Cardiac muscle cell (in vitro differentiated cells and primary cell): ENCODE data around the gene INPP4A. TPM values are rescaled to one million over a fixed set of nuclear protein-coding genes. Genes with fewer than 3 reads are reported as not detected.

Experiments used
- DNase-seq, 2 donors: peaks; one replicate each; pipeline versions ENCODE4 v3.0.0 to v3.0.0-alpha.2; 2010 to 2017; ENCODE audit warnings: low read depth in 1 of 2, low spot score in 1 of 2
- H3K27ac ChIP-seq: fragments of 200-600 bp; sonication (generic); 2 replicates; pipeline ENCODE4 v1.5.1; 2016
- H3K27me3 ChIP-seq: fragments of 200-600 bp; sonication (generic); 2 replicates; pipeline ENCODE4 v1.6.0; 2016; ENCODE audit warnings: control low read depth
- H3K36me3 ChIP-seq: fragments of 200-600 bp; sonication (generic); 2 replicates; pipeline ENCODE4 v1.5.1; 2016; ENCODE audit warnings: control low read depth
- H3K4me1 ChIP-seq: fragments of 200-600 bp; sonication (generic); 2 replicates; pipeline ENCODE4 v1.8.1; 2017; ENCODE audit warnings: low read depth, mild to moderate bottlenecking, mixed run types
- H3K4me3 ChIP-seq: fragments of 200-600 bp; sonication (generic); 2 replicates; pipeline ENCODE4 v1.5.1; 2016; ENCODE audit warnings: mild to moderate bottlenecking
- H3K9me3 ChIP-seq: fragments of 200-600 bp; sonication (generic); 2 replicates; pipeline ENCODE4 v1.5.1; 2017; ENCODE audit warnings: low read depth, mild to moderate bottlenecking, control low read depth
- polyA plus RNA-seq: library from polyadenylated mRNA; unstranded; fragments of >200 nt; fragmentation: Nextera tagmentation; extraction: Ambion mirVana; gene quantifications from 2 replicates; pipeline ENCODE4 v1.2.1, GENCODE V29; 2016
- total RNA-seq: library from RNA; depleted of rRNA; stranded (reverse); fragments of >200 nt; gene quantifications from 2 replicates; pipeline ENCODE4 v1.2.3, GENCODE V29; 2016
- TF ChIP-seq, protein P1 (sequence below): IDR thresholded peaks from 2 replicates; pipeline ENCODE4 v1.5.1; 2012; ENCODE audit warnings: low read depth, mild to moderate bottlenecking, low read length

The INPP4A gene
- total and polyA plus RNA-seq, 2 experiments from 2014 or later: 11.6 to 25.0 TPM

DNA sequence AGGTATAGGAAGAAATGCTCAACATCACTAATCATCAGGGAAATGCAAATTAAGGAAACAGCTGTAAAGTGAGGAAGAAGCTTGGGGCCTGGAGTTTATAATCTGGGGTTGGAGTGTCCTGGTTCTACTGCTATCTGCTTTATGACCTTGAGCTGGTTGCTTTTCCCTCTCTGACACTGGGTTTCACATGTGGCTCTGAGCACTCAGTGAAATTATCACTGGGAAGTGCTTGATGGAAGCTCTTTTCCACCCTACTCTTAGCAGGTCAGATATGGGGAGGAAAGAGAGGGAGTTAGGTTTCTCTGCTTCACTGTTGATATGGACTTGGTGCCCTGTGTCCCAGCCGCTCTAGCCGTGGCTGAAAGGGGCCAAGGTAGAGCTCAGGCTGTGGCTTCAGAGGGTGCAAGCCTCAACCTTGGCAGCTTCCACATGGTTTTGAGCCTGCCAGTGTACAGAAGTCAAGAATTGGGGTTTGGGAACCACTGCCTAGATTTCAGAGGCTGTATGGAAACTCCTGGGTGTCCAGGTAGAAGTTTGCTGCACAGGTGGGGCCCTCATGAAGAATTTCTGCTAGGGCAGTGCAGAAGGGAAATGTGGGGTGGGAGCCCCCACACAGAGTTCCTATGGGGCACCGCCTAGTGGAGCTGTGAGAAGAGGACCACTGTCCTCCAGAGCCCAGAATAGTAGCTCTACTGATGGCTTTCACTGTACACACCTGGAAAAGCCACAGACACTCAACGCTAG, 52.3 kb downstream of the INPP4A start:
- no peaks in the 10 kb centered on the region for H3K36me3 ChIP-seq
- TF ChIP-seq, protein P1, sequence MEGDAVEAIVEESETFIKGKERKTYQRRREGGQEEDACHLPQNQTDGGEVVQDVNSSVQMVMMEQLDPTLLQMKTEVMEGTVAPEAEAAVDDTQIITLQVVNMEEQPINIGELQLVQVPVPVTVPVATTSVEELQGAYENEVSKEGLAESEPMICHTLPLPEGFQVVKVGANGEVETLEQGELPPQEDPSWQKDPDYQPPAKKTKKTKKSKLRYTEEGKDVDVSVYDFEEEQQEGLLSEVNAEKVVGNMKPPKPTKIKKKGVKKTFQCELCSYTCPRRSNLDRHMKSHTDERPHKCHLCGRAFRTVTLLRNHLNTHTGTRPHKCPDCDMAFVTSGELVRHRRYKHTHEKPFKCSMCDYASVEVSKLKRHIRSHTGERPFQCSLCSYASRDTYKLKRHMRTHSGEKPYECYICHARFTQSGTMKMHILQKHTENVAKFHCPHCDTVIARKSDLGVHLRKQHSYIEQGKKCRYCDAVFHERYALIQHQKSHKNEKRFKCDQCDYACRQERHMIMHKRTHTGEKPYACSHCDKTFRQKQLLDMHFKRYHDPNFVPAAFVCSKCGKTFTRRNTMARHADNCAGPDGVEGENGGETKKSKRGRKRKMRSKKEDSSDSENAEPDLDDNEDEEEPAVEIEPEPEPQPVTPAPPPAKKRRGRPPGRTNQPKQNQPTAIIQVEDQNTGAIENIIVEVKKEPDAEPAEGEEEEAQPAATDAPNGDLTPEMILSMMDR: no peak
- H3K27me3 ChIP-seq: no peaks in the 10 kb centered on the region
- H3K9me3 ChIP-seq: no peaks in the 10 kb centered on the region
- H3K27ac ChIP-seq: no peak overlapping the region
- H3K4me3 ChIP-seq: no peak overlapping the region
- no peak for DNase-seq
- no peaks in the 10 kb centered on the region for H3K4me1 ChIP-seq

DNA sequence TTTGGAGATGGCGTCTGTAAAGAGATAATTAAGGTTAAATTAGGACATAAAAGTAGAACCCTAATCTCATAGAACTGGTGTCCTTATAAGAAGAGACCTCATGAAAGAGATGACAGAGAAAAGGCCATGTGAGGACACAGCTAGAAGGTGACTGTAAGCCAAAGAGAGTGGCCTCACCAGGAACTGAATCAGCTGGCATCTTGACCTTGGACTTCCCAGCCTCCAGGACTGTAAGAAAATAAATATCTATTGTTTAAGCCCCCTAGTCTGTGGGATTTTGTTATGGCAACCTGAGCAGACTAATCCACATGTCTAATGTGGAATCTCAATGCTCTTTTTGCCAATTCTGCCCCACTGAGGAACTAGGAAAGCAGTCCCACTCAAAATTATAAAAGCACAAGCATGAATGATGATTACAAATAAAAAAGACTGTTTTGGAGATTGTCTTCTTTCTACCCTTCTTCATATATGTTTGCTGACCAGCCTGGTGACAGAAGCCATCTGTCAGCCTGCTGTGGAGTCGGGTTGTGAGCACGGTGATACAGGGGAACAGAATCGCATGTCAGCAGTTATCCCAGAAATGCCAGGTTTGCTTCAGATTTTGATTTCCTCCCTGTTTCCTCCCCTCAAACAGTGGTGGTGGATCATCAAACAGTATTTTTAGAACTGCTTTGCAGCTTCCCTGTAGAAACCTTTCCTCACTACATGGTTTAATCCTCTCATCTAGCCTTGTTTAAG, 54.2 kb downstream of the INPP4A start:
- DNase-seq: no peak
- Histone ChIP-seq H3K9me3 (no peaks in the 10 kb centered on the region), H3K4me1 (no peaks in the 10 kb centered on the region), H3K4me3 (no peak overlapping the region), H3K36me3 (no peaks in the 10 kb centered on the region), H3K27ac (no peak overlapping the region), H3K27me3 (no peaks in the 10 kb centered on the region)
- TF ChIP-seq, protein P1: no peak

DNA sequence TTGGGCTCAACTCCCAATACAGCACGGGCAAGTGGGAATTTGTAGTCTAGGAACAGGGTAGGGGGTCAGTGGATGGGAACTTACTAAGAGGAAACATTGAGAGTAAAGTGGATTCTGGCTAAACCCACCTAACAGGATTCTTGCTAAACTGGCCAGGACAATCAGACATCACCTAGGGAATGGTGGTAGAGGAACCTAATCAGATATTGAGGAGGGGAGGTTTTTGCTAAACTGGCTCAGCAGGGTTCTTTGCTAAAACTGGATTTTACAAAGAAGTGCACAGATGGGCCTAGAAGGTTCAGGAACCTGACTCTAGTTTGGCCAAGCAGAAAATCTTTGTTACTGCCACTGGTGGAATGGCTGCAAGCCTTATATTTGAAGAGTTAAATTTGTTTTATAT, 55.9 kb downstream of the INPP4A start:
- Histone ChIP-seq H3K9me3 (no peaks in the 10 kb centered on the region), H3K27me3 (no peaks in the 10 kb centered on the region), H3K27ac (no peak overlapping the region), H3K4me3 (no peak overlapping the region), H3K36me3 (no peaks in the 10 kb centered on the region), H3K4me1 (peaks cover 15% of the 10 kb centered on the region)
- DNase-seq: no peak
- TF ChIP-seq, protein P1: no peak

DNA sequence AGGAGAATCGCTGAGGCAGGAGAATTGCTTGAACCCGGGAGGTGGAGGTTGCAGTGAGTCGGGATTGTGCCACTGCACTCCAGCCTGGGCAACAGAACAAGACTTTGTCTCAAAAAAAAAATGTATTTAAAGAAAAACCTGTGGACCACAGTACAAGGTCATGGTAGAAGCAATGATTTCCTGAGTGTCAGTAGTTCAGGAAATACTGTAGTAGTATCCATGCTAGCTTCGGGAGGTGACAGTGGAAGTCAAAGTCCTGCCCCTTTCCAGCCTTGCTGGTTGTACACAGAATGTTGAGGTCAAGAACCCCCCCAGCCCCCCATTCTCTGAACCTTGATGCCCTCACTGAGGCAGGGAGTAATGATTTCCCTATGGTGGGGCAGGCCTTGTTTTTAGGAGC, 56.6 kb downstream of the INPP4A start:
- no peak overlapping the region for H3K27ac ChIP-seq

DNA sequence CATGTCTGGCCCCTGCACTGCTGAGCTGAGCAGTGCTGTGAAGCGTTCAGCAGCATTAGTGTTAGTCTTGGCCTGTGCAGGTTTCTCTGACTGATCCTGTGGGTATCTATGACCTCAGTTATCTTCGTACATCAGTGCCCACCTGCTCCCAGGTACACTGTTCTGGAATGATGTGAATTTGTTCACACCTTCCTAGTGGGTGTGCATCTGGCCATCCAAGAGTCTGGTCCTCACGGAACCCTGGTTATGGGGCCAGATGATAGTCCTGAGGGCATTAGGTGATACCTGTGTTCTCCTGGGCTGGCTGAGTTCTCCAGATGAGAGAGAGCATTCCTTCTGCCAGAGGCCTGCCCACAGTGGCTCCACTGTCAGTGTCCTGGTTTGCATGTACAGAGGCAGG, 57.2 kb downstream of the INPP4A start:
- H3K4me3 ChIP-seq: no peak overlapping the region
- no peak overlapping the region for H3K27ac ChIP-seq
- no peaks in the 10 kb centered on the region for H3K9me3 ChIP-seq
- TF ChIP-seq, protein P1: no peak
- DNase-seq: no peak
- H3K4me1 ChIP-seq: peaks cover 17% of the 10 kb centered on the region
- H3K27me3 ChIP-seq: peaks cover 7% of the 10 kb centered on the region
- H3K36me3 ChIP-seq: no peaks in the 10 kb centered on the region

More for the DNA sequence above, 56.6 kb downstream of the INPP4A start:
- Histone ChIP-seq H3K4me3 (no peak overlapping the region), H3K36me3 (no peaks in the 10 kb centered on the region), H3K4me1 (peaks cover 17% of the 10 kb centered on the region), H3K27me3 (peaks cover 2% of the 10 kb centered on the region), H3K9me3 (no peaks in the 10 kb centered on the region)
- no peak for DNase-seq
- TF ChIP-seq, protein P1: no peak
